Measurements from ENCODE around the gene TMOD1.
"Not testable (repeated sequence)": the region's sequence is repeated elsewhere in the genome, so short reads cannot be mapped to it uniquely, and the experiment has no call there.

TMOD1 gene

DNA sequence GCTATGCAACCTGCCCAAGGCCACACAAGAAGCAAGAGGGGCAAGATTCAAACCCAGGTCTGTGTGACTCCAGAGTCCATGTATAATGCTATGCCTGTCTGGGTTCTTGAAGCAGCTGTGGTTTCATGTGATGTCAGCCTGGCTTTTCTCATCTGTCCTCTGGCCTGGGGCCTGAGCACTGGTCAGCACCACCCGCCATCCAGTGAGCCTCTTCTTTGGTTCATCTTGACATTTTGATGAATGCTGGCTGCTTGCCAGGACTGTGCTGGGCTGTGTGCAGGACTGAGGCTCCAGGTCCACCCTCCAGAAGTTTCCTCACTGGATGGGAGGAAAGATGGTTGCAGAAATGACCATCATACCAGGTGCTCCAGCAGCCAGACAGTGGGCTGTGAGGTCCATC lies 70.2 kb downstream of the TMOD1 start:
- DNase-seq = no peak

DNA sequence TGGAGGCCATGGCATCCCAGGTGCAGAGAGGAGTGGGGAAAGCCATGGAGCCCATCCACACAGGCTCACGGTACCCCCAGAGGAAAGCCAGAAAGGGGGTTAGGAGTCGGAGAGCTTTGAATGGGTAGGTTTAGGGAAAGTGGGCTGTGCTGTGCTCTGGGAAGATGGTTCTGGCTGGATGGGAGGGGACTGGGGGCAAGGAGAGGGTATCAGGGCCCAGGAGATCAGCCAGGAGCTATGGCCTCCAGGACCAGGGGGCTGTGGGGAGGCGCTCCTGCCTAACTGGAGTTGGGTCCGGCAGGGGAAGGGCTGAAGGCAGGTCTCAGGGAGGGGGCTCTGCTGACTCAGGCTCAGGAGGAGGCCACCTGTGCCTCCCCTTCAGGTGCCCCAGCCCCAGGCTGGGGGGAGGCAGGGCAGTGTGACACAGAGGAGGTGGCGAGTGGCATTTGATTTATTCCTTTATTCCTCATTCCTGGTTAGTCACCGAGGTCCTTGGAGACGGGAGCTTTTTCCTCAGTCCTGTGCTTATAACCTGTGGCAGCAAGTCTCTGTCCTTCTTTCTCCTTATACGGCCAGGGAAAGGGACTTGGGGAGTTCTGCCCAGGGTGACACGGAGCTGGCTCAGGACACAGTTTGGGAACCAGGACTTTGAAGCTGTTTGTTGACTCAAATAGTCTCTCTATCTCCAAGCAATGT lies 70.9 kb downstream of the TMOD1 start:
- DNase-seq = no peak

DNA sequence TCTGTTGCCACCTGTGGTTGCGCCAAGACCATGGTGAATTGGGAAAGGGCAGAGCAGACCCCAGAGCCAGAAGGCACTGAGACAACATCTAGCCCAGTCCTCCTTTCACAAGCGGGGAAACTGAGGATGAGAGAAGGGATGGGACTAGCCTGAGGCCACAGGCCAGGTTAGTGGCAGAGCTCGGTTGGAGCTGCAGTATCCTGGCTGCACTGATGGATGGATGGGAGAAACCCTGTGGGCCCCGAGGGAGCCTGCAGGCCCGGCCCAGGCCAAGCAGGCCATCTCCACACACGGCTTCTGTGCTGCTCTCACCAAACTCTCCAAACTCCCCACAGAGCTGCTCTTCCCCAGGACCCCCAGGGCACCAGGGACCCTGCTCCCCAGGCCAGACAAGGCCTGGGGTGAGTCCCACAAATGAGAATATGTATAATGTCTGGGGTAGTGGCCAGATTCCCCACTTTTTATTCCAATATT lies 71.5 kb downstream of the TMOD1 start:
- DNase-seq = no peak

DNA sequence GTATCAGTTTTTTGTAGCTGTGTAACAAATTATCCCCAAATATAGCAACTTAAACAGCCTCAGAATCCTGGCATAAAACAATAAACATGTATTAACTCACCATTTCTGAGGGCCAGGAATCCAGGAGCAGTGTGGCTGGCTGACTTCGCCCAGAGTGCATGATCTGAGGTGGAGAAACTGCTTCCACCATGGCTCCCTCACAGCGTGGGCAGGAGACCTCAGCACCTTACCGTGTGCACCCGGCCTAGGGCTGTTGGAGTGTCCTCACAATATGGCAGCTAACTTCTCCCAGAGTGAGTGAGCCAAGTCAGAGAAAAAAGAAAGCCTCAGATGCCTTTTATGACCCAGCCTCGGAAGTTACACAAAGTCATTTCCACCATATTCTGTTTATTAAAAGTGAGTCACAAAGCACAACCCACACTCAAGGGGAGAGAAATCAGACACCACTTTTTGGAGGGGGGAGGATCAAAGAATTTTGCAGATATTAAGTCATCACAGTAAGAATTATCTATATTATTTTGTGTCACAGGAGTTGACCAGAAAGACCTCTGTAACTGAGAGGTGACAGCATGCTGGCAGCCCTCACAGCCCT lies 72.1 kb downstream of the TMOD1 start:
- DNase-seq = no peak

DNA sequence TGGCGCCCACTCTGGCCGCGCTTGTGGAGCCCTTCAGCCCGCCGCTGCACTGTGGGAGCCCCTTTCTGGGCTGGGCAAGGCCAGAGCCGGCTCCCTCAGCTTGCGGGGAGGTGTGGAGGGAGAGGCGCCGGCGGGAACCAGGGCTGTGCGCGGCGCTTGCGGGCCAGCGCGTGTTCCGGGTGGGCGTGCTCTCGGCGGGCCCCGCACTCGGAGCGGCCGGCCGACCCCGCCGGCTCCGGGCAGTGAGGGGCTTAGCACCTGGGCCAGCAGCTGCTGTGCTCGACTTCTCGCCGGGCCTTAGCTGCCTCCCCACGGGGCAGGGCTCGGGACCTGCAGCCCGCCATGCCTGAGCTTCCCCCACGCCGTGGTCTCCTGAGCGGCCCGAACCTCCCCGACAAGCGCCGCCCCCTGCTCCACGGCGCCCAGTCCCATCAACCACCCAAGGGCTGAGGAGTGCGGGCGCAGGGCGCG lies 72.7 kb downstream of the TMOD1 start:
- DNase-seq = not testable (repeated sequence)

DNA sequence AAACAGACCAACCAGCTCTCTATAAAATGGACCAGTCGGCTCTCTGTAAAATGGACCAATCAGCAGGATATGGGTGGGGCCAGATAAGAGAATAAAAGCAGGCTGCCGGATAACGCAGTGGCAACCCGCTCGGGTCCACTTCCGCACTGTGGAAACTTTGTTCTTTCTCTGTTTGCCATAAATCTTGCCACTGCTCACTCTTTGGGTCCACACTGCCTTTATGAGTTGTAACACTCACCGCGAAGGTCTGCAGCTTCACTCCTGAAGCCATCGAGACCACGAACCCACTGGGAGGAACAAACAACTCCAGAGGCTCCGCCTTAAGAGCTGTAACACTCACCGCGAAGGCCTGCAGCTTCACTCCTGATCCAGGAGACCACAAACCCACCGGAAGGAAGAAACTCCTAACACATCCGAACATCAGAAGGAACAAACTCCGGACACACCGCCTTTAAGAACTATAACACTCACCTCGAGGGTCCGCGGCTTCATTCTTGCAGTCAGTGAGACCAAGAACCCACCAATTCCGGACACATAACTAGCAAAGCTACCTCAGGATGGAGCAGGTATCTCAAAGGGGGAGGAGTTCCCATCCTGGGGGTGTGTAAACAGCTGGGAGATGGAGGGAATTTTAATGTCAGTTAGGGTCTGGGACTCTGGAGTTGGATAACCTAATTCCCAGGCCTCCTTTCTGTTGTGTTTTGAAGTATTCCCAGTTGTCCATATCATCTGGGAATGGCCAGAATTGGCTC lies 73.6 kb downstream of the TMOD1 start:
- DNase-seq = not testable (repeated sequence)

DNA sequence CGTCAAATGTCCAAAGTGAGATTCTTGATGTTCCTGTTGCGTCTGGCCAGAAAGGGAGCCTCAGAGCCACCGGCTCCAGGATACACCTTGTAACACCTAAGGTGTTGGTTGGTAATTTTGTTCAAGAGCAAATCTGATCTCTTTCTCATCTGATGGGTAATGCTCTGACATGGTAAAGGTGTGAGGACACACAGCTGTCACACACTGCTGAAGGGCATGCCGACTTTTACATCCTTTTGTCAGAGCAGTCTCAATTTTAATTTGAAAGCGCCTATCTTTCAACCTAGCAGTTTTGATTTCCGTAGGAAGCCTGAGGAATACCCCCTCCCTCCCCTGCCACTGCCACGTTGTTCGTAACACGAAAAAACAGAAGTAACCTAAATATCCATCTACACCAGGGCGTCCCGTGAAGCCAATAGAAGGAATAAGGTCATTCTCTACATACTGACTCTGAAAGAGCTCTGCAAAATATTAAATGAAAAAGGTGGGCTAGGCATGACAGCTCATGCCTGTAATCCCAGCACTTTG lies 74.3 kb downstream of the TMOD1 start:
- no peak for DNase-seq

DNA sequence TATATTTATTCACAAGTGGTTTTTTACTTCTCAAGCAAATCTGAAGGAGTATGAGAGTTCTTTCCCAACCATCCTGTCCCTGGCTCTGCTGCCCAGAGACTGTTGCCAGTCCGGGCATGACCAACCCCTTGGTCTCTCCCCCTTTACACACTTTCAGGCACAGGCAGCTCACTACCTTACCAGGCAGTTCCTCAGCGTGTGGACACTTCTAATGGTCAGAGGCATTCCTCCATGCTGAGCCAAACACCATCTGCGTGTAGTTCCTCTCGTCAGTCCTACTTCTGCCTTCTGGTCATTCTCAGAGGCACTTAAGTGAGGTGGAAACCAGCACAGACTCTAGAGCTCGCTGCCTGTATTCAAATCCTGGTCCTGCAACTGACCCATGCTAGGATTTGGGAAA lies 75.6 kb downstream of the TMOD1 start:
- DNase-seq = no peak

DNA sequence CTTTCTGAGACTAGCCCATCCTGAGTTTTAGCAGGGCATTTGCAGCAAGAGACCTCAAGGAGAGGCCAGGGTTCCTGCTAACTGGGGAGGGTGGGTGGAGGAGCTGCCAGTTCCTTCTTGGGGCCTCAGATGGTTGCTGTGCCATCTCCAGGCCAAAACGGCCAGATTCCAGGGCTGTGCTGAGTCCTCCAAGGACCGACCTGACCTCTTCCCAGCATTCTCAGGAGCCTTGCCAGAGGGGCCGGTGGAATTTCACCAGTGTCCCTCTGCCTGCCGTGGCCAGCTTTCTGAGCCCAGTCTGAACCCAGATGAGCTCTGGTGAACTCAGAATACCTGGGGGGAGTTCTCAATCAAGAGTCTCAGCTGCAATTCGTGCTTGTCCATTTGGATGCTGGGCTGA lies 77.4 kb downstream of the TMOD1 start:
- no peak for DNase-seq

DNA sequence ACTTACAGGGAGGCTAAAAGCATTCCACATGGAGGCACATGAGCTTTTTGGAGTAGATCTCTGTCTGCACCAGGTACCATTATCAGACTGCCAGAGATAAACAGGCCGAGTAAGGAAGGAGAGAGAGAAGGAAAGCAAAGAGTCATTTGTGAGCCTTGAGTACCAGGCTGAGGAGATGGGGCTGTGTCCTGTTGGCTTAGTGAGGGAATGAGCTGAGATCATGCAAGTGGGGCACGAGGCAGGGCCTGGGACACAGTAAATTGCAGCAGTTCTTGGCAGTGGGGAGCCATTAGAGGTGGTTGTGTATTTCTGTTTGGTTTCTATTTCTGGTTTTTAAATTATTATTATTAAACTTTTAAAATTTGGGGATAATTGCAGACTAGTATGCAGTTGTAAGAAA lies 78.4 kb downstream of the TMOD1 start:
- no peak for DNase-seq

DNA sequence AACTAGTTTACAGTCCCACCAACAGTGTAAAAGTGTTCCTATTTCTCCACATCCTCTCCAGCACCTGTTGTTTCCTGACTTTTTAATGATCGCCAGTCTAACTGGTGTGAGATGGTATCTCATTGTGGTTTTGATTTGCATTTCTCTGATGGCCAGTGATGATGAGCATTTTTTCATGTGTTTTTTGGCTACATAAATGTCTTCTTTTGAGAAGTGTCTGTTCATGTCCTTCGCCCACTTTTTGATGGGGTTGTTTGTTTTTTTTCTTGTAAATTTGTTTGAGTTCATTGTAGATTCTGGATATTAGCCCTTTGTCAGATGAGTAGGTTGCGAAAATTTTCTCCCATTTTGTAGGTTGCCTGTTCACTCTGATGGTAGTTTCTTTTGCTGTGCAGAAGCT lies 80.1 kb downstream of the TMOD1 start:
- not testable (repeated sequence) for DNase-seq

DNA sequence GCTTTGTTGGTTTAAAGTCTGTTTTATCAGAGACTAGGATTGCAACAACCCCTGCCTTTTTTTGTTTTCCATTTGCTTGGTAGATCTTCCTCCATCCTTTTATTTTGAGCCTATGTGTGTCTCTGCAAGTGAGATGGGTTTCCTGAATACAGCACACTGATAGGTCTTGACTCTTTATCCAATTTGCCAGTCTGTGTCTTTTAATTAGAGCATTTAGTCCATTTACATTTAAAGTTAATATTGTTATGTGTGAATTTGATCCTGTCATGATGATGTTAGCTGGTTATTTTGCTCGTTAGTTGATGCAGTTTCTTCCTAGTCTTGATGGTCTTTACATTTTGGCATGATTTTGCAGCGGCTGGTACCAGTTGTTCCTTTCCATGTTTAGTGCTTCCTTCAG lies 83.3 kb downstream of the TMOD1 start:
- not testable (repeated sequence) for DNase-seq

DNA sequence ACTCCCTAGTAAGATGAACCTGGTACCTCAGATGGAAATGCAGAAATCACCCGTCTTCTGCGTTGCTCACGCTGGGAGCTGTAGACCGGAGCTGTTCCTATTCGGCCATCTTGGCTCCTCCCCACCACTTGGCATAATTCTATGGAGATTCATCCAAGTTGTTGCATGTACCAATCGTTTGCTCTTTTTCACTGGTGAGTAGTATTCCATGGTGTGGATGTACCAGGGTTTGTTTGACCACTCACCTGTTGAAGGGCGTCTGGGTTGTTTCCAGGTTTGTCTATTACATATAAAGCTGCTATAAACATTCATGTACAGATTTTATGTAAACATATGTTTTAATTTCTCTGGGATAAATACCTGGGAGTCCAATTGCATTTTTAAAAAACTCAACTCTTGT lies 85.4 kb downstream of the TMOD1 start:
- not testable (repeated sequence) for DNase-seq

DNA sequence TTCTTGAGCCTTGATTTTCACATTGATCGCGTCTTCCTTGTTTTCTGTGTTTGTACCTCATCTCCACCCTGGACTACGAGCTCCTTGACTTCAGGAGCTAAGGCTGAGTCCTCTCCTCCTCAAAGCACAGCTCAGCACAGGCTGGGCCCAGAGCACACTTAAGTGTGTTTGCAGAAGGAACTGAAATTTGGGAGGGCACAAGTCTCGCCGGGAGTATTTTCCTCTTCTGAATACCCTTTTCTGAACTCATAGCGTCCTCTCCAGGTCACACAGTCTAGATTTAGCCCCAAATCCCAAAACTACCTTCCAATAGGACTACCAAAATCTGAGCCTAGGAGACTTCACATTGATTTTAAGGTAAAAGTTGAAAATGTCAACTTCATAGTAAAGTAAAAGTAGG lies 90.1 kb downstream of the TMOD1 start:
- DNase-seq = no peak

DNA sequence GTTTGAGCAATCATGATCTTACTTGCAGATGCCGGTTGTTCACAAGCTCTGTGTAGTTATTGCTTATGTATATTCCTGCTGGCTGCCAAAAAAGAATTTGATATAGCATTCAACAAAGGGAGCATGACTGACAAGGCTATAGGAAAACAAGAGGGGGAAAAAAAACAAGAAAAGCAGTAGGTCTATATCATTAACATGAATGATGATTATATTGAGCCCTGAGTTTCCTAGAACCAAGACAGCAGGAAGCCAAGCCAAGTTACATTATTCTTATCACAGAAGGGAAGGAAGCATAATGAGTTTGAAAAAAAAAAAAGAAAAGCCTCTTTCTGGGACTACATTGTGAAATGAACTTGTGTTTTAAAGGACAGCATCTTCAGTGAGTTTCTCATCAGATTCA lies 90.7 kb downstream of the TMOD1 start:
- no peak for DNase-seq

DNA sequence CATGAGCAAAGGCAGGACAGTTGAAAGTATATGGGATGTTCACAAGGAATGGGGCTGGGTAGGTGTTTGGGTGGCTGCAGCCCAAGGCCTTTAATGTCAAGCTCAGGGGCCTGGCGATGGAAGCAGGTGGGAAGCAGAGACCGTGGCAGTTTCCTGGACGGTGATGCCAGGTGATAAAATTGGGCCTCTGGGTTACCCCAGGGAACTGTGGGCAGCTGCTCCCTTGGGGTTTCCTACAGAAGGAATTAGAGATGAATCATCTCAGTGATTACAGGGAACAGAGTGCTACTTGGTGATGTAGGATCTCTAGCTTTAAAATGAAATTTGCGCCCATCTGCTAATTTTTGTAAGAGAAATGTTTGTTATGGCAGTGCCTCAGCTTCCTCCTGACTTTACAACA lies 92.5 kb downstream of the TMOD1 start:
- DNase-seq = no peak

DNA sequence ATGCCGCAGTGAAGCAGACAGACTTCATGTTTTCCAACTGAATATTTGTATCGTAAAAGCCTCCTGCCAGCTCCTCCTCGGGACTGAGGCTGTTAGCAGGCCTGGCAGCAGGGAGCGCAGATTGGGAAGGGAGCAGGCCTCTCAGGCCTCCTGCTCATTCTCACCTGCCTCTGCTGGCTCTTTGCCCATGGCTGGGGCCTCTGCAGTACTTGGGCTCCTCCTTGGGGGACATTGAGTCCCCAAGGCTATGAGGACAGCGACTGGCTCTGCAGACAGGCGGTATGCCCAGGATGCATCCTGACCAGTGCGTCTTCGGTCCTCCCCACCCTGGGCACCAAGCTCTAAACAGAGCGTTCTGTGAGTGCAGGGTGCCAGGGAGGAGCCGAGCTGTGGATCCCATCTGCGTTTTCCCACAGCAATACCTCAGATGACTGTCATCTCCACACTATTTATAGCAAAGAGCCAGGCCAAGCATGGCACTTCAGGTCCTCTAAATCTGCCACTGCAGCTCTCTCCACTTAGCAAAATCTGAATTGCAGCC lies 93.0 kb downstream of the TMOD1 start:
- DNase-seq = no peak

DNA sequence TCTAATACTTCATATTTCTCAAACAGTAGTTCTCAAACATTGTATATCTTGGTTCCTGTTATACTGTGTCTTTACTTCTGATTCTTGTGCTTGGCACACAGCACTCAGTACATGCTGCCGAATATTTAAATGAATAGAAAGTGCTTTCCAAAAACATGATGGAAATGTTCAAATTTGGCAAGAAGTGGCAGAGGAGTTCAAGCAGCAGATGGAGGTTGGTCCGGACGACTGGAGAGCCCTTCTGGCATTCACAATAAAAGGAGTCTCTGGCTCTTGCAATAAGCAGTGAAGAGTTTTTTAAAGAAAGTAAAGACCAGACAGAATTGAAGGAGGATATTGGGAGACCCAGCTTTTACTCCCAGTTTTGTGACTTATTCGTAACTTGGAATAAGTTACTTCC lies 95.4 kb downstream of the TMOD1 start:
- DNase-seq = no peak

DNA sequence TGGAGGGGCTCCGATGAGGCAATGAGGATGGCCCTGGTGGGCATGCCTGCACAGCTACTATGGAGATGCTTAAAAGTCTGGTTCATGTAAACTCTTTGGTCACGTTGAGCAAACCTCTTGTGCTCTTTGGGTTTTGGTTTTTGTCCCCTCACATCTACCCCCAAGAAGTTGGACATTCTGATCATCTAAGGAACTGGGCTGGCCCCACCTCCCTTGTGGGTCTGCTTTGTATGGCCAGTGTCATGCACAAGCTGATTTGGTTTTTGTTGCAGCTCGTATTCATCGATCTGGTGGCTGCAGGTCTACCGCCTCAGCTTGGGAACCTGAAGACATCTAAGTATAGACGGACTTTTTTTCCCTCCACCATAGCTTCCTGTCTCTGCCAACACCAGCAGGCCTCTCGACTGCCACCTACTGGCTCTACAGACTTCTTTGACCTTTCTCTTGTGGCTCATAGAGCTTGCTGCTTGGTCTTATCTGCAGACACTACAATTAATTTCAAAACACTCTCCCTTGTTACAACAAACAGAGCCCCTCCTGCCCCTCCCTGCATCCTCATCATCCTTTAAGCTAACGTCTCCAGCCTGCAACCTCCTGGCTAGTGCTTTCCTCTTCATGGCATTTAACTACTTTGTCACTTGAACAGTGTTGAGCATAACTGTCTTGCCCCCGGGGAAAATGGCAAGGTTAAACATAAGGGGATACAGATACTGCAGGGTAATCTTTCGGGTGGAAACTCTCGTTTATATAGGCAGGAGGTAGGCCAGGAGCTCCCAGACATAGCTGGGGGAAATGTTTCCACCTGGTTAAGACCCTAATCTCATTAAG lies 97.2 kb downstream of the TMOD1 start:
- DNase-seq = no peak

DNA sequence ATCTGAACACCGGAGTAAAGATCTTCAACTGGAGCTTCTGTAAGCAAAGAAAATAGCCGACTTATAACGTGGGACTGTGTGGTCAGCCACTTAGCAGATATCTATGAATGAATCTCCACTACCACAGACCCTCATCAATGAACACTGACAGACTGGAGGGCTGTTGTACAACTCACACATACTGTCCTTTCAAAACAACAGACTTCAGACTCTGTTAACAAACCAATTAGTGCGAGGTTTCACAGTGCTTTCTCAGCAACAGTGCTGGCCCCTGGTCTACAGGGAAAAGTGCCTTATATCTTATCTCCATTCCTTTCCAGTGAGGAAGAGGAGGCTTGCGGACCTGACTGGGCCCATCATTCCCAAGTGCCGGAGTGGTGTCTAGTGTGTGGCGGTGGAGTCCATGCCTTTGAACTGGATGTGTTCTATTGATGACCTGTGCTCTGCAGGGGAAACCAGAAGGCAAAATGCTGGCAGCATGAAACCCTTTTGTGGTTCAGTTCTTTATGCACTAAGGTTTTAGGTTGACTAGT lies 97.9 kb downstream of the TMOD1 start:
- DNase-seq = no peak

DNA sequence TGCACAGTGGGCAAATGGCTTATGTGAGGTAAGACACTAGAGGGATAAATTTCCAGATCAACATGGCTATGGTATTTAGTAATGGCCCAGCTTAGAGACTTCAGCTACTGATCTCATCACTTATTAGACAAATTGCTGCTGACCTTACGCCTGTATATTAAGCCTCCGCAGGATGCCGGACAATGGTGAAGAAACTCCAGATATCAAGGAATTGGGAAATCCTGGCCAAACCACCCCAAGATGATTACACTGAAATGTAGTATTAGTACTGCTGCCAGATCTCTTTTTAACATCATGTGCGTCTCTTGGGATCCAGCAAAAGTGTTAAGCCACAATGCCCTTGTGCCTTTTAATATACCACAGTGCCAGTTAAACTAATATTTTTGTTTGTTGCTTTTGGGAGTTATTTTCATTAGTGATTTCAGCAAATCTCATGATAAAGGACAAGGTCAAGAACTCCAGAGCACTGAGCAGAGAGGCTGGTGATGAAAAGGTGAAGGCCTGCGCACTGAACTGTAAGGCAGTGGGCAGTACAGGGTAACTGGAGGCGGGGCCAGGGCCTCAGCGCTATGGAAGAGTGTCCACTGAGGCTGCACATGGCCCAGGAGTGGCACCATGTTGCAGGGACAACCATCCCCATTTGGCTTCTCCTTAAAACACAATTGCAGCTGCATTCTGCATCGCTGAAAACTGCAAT lies 99.2 kb downstream of the TMOD1 start:
- DNase-seq = no peak
